Measurements from ENCODE around the gene HNRNPUL1. TPM values are rescaled to one million over a fixed set of nuclear protein-coding genes. Genes with fewer than 3 reads are reported as not detected.
A peak's percentile ranks its signal among the peaks of the same experiment; 100 is the strongest.

Gene HNRNPUL1
- total RNA-seq, 1 donor from 2014 or later, result 132 TPM

DNA sequence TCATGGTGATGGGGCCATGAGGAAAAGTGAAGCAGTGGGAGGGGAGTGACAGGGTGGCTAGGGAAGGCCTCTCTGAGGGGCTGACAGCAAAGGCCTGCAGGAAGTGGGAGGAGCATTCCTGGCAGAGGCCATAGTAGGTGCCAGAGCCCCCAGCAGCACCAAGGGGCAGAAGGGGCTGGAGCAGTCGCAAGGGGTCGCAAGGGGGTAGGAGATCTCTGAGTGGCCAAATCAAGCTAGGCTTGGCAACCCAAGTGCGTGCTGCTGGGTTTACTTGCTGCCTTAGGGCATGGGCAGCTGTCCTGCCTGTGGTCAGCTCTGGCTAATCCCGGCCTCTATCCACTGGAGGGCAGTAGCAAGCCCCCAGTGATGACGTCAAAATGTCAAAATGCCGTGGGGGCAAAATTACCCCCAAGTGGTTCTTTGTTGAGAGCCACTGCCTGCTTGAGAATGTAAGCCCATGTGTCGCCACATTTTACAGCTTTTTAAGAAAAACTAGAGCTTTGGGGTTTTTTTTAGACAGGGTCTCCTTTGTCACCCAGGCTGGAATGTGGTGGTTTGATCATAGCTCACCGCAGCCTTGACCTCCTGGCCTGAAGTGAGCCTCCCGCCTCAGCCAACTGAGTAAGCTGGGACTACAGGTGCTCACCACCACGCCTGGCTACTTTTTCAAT is 57.6 kb downstream of the HNRNPUL1 start:
- peaks cover 3% of the 10 kb centered on the region for H3K36me3 ChIP-seq (ENCODE audit: control insufficient read depth, insufficient read depth, low read length)
- no peaks in the 10 kb centered on the region for H3K27me3 ChIP-seq (ENCODE audit: control insufficient read depth, insufficient read depth, low read length)
- TF ChIP-seq, protein P1, sequence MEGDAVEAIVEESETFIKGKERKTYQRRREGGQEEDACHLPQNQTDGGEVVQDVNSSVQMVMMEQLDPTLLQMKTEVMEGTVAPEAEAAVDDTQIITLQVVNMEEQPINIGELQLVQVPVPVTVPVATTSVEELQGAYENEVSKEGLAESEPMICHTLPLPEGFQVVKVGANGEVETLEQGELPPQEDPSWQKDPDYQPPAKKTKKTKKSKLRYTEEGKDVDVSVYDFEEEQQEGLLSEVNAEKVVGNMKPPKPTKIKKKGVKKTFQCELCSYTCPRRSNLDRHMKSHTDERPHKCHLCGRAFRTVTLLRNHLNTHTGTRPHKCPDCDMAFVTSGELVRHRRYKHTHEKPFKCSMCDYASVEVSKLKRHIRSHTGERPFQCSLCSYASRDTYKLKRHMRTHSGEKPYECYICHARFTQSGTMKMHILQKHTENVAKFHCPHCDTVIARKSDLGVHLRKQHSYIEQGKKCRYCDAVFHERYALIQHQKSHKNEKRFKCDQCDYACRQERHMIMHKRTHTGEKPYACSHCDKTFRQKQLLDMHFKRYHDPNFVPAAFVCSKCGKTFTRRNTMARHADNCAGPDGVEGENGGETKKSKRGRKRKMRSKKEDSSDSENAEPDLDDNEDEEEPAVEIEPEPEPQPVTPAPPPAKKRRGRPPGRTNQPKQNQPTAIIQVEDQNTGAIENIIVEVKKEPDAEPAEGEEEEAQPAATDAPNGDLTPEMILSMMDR (IDR thresholded peaks at IDR 0.05; ENCODE audit: insufficient read depth, low read length, poor library complexity, severe bottlenecking), result peak; percentile 82
- H3K4me3 ChIP-seq (ENCODE audit: low read depth, low read length), result no peak overlapping the region
- DNase-seq (ENCODE audit: low read depth), result no peak

DNA sequence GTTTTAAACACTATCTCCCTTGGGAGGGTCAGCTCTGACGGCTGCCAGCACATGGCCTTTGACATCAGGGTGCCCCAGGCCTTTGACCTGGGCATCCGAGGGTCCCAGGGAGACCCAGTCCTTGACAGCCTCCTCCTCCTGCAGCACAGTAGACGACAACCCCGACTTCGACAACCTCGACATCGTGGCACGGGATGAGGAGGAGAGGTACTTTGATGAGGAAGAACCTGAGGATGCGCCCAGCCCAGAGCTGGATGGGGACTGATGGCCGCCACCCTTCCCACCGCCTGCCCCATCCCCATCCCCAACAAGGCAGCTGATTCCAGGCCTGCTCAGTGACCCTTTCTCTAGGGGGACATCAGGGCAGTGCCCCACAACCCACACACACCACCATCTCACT is 58.3 kb downstream of the HNRNPUL1 start:
- Histone ChIP-seq H3K4me3 (ENCODE audit: low read depth, low read length) (no peak overlapping the region), H3K36me3 (ENCODE audit: control insufficient read depth, insufficient read depth, low read length) (no peaks in the 10 kb centered on the region), H3K27me3 (ENCODE audit: control insufficient read depth, insufficient read depth, low read length) (no peaks in the 10 kb centered on the region)
- TF ChIP-seq, protein P1 (IDR thresholded peaks at IDR 0.05; ENCODE audit: insufficient read depth, low read length, poor library complexity, severe bottlenecking), result no peak
- DNase-seq (ENCODE audit: low read depth), result no peak

DNA sequence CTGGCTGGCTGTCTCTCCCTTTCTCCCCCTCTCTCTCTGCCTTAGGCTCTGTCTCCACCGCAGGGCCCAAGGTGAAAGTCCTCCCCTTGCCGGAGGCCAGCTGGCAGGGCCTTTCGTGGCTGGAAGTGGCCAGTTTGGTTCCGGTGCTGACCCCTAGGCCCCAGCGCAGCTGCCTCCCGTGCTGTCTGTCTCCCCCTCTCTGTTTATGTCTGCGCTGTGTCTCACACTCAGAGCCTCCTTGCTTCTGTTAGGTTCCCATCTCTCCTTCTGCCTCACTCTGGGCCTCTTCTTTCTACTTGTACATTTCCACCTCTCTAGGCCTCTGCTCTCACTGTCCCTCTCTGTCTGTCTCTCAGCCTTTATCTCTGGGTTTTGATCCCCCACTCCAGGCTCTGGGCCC is 58.9 kb downstream of the HNRNPUL1 start:
- Histone ChIP-seq H3K36me3 (ENCODE audit: control insufficient read depth, insufficient read depth, low read length) (no peaks in the 10 kb centered on the region), H3K27me3 (ENCODE audit: control insufficient read depth, insufficient read depth, low read length) (no peaks in the 10 kb centered on the region), H3K4me3 (ENCODE audit: low read depth, low read length) (no peak overlapping the region)
- TF ChIP-seq, protein P1 (IDR thresholded peaks at IDR 0.05; ENCODE audit: insufficient read depth, low read length, poor library complexity, severe bottlenecking), result no peak
- DNase-seq (ENCODE audit: low read depth), result no peak

DNA sequence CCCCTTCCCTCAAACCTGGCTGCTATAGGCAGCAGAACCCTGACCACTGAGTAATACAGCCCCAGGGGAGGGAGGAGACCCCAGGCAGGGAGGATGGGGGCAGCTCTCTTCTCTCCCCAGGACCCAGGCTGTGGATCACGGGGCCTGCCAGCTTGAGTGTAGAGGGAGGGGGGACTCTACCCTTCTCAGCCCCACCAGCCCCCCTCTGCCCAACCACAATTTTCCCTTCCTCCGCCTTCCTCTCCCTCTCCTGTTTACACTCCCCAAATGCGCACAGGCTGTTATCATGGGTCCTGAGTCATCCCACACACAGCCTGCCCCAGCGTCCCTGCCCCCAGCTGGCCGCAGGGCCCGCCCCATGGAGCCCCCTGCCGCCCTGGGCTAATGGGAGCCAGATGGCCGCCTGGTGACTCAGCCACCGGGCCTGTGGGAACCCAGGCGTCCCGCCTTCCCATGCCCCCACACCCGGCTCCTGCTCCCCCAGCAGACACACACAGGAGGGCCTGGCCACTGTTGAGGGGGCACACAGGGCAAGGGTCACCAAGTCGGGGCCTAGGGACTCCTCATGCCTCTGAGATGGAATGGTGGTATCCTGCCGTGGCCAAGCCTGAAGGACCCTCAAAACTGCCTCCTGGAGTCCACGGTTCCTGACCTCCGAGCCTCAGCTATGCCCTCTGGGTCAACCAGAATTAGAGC is 59.4 kb downstream of the HNRNPUL1 start:
- Histone ChIP-seq H3K36me3 (ENCODE audit: control insufficient read depth, insufficient read depth, low read length) (no peaks in the 10 kb centered on the region), H3K4me3 (ENCODE audit: low read depth, low read length) (no peak overlapping the region), H3K27me3 (ENCODE audit: control insufficient read depth, insufficient read depth, low read length) (no peaks in the 10 kb centered on the region)
- TF ChIP-seq, protein P1 (IDR thresholded peaks at IDR 0.05; ENCODE audit: insufficient read depth, low read length, poor library complexity, severe bottlenecking), result no peak
- DNase-seq (ENCODE audit: low read depth), result peak; percentile 76

DNA sequence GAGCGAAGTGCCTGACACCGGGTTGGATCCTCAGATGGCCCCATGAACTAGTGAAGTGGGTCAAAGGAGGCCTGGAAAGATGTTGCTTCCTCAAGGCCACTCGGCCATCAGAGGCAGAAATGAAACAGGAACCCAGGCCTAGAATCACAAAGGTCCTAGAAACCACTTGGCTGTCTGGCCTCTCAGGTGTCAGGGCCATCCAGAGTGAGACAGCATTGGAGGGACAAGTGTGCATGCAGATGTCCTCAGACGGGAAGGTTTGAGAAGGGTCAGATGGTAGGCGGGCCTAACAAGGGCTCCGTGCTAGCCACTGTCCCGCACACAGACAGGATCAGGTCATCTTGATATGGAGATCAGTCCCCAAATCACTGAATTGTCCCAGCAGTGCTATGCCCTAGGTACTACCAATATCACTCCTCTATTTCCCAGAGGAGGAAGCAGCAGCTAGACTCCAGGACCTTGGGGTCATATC is 60.1 kb downstream of the HNRNPUL1 start:
- Histone ChIP-seq H3K36me3 (ENCODE audit: control insufficient read depth, insufficient read depth, low read length) (no peaks in the 10 kb centered on the region), H3K4me3 (ENCODE audit: low read depth, low read length) (no peak overlapping the region), H3K27me3 (ENCODE audit: control insufficient read depth, insufficient read depth, low read length) (no peaks in the 10 kb centered on the region)
- TF ChIP-seq, protein P1 (IDR thresholded peaks at IDR 0.05; ENCODE audit: insufficient read depth, low read length, poor library complexity, severe bottlenecking), result no peak
- DNase-seq (ENCODE audit: low read depth), result no peak

Data from kidney epithelial cell (primary cell).